CD4-positive, alpha-beta T cell (primary cell): ENCODE measurements around the gene SGPP1. TPM values are rescaled to one million over a fixed set of nuclear protein-coding genes. Genes with fewer than 3 reads are reported as not detected.
A peak's percentile ranks its signal among the peaks of the same experiment; 100 is the strongest.
"Not testable (repeated sequence)": the region's sequence is repeated elsewhere in the genome, so short reads cannot be mapped to it uniquely, and the experiment has no call there.

Experiments
- ATAC-seq: fragments of 200-7000 bp; cut with Tn5 transposase; one replicate; pipeline ENCODE4 v1.10.0; 2022; ENCODE audit warnings: mild to moderate bottlenecking; ENCODE audit not compliant: poor library complexity
- CTCF ChIA-PET: fragments of 350-600 bp; sonication (Branson Sonifier 250); formaldehyde crosslinking; loops from one replicate; lab custom pipeline; 2021; ENCODE audit warnings: antibody characterized with exemption, inconsistent platforms; lab: Charles Lee
- POLR2A ChIA-PET: fragments of 350-600 bp; sonication (Branson Sonifier 250); formaldehyde crosslinking; loops from one replicate; lab custom pipeline; 2021; ENCODE audit warnings: antibody characterized with exemption, inconsistent platforms; lab: Charles Lee
- DNase-seq, 14 experiments: peaks; one replicate each; pipeline ENCODE4 v3.0.0-alpha.2; 2013 to 2020; ENCODE audit warnings: mixed read lengths in 2 of 14
- H3K27ac ChIP-seq, 2 donors: one replicate each; pipeline versions ENCODE4 v1.5.1 to v1.7.0; 2013; ENCODE audit warnings: low read length in 2 of 2, low read depth in 1 of 2, mild to moderate bottlenecking in 1 of 2
- H3K27me3 ChIP-seq, 2 experiments: 1 replicate in 1 of 2; 2 replicates in 1 of 2; pipeline versions ENCODE4 v1.6.1 to v1.7.0; 2013; ENCODE audit warnings: low read length in 2 of 2, control low read depth in 1 of 2, mild to moderate bottlenecking in 1 of 2, moderate library complexity in 1 of 2; ENCODE audit not compliant: insufficient read depth in 2 of 2, control insufficient read depth in 1 of 2
- H3K36me3 ChIP-seq: one replicate; pipeline ENCODE4 v1.6.1; 2013; ENCODE audit warnings: low read length, control low read depth; ENCODE audit not compliant: insufficient read depth
- H3K4me1 ChIP-seq: one replicate; pipeline ENCODE4 v1.6.1; 2013; ENCODE audit warnings: low read length, control low read depth; ENCODE audit not compliant: insufficient read depth
- H3K4me3 ChIP-seq: one replicate; pipeline ENCODE4 v1.5.1; 2013; ENCODE audit warnings: mild to moderate bottlenecking, low read length, moderate library complexity
- H3K9me3 ChIP-seq, 2 experiments: 1 replicate in 1 of 2; 2 replicates in 1 of 2; pipeline versions ENCODE4 v1.6.1 to v1.7.0; 2013; ENCODE audit warnings: low read length in 2 of 2, mild to moderate bottlenecking in 2 of 2, control low read depth in 1 of 2, moderate library complexity in 1 of 2; ENCODE audit not compliant: control insufficient read depth in 1 of 2, insufficient read depth in 1 of 2
- H3K27ac Mint-ChIP-seq: one replicate; pipeline ENCODE4 v1.8.0; 2020; ENCODE audit warnings: mixed read lengths
- H3K27me3 Mint-ChIP-seq: one replicate; pipeline ENCODE4 v1.8.0; 2021; ENCODE audit warnings: mixed read lengths
- H3K36me3 Mint-ChIP-seq: one replicate; pipeline ENCODE4 v1.8.0; 2021; ENCODE audit warnings: low read depth, mixed read lengths
- H3K4me1 Mint-ChIP-seq: one replicate; pipeline ENCODE4 v1.8.0; 2021; ENCODE audit warnings: low read depth, mixed read lengths
- H3K4me3 Mint-ChIP-seq: one replicate; pipeline ENCODE4 v1.8.0; 2020; ENCODE audit warnings: mild to moderate bottlenecking, mixed read lengths
- H3K9me3 Mint-ChIP-seq: one replicate; pipeline ENCODE4 v1.8.0; 2020; ENCODE audit warnings: mixed read lengths
- CTCF ChIP-seq: fragments of 200-600 bp; IDR thresholded peaks from one replicate; pipeline ENCODE4 v1.8.0; 2022; ENCODE audit warnings: antibody characterized with exemption, mild to moderate bottlenecking
- intact Hi-C, 2 experiments: fragments of 100-400 bp; cut with DNase I in 1 of 2; cut with micrococcal nuclease in 1 of 2; formaldehyde crosslinking; loops; one replicate each; pipeline versions ENCODE4 v1.15.1 to v1.9.0; 2023 to 2025; cut with DNase I, micrococcal nuclease
- total RNA-seq, 174 experiments: library from RNA in 2 of 174; stranded (reverse) in 2 of 174; gene quantifications; one replicate each; pipeline ENCODE4 v1.2.3 and lab custom pipeline; 2021 to 2026

The SGPP1 gene
- total RNA-seq, 2 experiments from 2014 or later = 16.6 to 16.8 TPM

GRCh38 chr14:63709589-63709988 is 18.3 kb downstream of the SGPP1 start:
- Mint-ChIP-seq H3K36me3 (peaks cover 16% of the 10 kb centered on the region), H3K27me3 (no peaks in the 10 kb centered on the region), H3K4me3 (no peak overlapping the region), H3K4me1 (peaks cover 61% of the 10 kb centered on the region), H3K9me3 (no peaks in the 10 kb centered on the region), H3K27ac (no peak overlapping the region)
- Histone ChIP-seq H3K4me3 (no peak overlapping the region), H3K4me1 (peaks cover 15% of the 10 kb centered on the region), H3K27me3 (no peaks in the 10 kb centered on the region), H3K36me3 (no peaks in the 10 kb centered on the region), H3K27ac (no peak overlapping the region), H3K9me3 (no peaks in the 10 kb centered on the region)
- intact Hi-C loops = no loop called here
- ChIA-PET CTCF (no interaction called here), POLR2A (interaction anchor here (1.2 to 3.6 kb wide), 2 partner anchors 58 to 68 kb away, joined by 4 to 22 read pairs; partner anchors contain the start of gene WDR89)
- ATAC-seq (no peak), DNase-seq (no peak)
- no peak for TF ChIP-seq CTCF

- POLR2A ChIA-PET = interaction anchor here (1.9 kb wide), 1 partner anchor 20 kb away, joined by 5 read pairs; no protein-coding TSS in a partner anchor
- TF ChIP-seq CTCF = no peak
- no peak overlapping the region for H3K4me3 ChIP-seq
- Mint-ChIP-seq H3K9me3 (no peaks in the 10 kb centered on the region), H3K4me1 (peaks cover 49% of the 10 kb centered on the region), H3K36me3 (peaks cover 6% of the 10 kb centered on the region), H3K4me3 (no peak overlapping the region), H3K27ac (no peak overlapping the region), H3K27me3 (no peaks in the 10 kb centered on the region)
- intact Hi-C loops = no loop called here
- H3K4me1 ChIP-seq = peaks cover 6% of the 10 kb centered on the region
- no peaks in the 10 kb centered on the region for H3K27me3 ChIP-seq
- H3K27ac ChIP-seq = no peak overlapping the region
- ATAC-seq = no peak
- DNase-seq = no peak
- no peaks in the 10 kb centered on the region for H3K9me3 ChIP-seq
- H3K36me3 ChIP-seq = no peaks in the 10 kb centered on the region
- CTCF ChIA-PET = no interaction called here
Observed at GRCh38 chr14:63707216-63707615, 20.6 kb downstream of the SGPP1 start.

GRCh38 chr14:63705561-63706070 is 22.2 kb downstream of the SGPP1 start:
- ATAC-seq = no peak
- Mint-ChIP-seq H3K4me1 (peaks cover 57% of the 10 kb centered on the region), H3K27ac (peak overlapping the region; percentile 47), H3K9me3 (peaks cover 2% of the 10 kb centered on the region), H3K36me3 (peaks cover 17% of the 10 kb centered on the region), H3K27me3 (no peaks in the 10 kb centered on the region), H3K4me3 (no peak overlapping the region)
- intact Hi-C loops = no loop called here
- Histone ChIP-seq H3K4me1 (peaks cover 6% of the 10 kb centered on the region), H3K9me3 (no peaks in the 10 kb centered on the region), H3K27me3 (no peaks in the 10 kb centered on the region), H3K36me3 (no peaks in the 10 kb centered on the region), H3K4me3 (no peak overlapping the region), H3K27ac (no peak overlapping the region)
- no peak for DNase-seq
- ChIA-PET POLR2A (no interaction called here), CTCF (no interaction called here)
- no peak for TF ChIP-seq CTCF

- DNase-seq, H3K27ac Mint-ChIP-seq, H3K9me3 ChIP-seq, H3K27me3 Mint-ChIP-seq, H3K4me1 ChIP-seq, H3K4me3 Mint-ChIP-seq, H3K4me3 ChIP-seq, H3K36me3 ChIP-seq, H3K9me3 Mint-ChIP-seq, H3K27me3 ChIP-seq, intact Hi-C loops, CTCF ChIA-PET, H3K27ac ChIP-seq, ATAC-seq: not testable (repeated sequence)
- H3K4me1 Mint-ChIP-seq = peaks cover 64% of the 10 kb centered on the region
- peaks cover 31% of the 10 kb centered on the region for H3K36me3 Mint-ChIP-seq
- POLR2A ChIA-PET = interaction anchor here (1.1 kb wide), 1 partner anchor 25 kb away, joined by 4 read pairs; no protein-coding TSS in a partner anchor
Observed at GRCh38 chr14:63702530-63702929, 25.3 kb downstream of the SGPP1 start.
